Fibroblast of skin of right quadriceps (primary cell): Measurements from ENCODE around the gene RWDD1.

Experiments used
- DNase-seq: peaks from one replicate; pipeline ENCODE4 v3.0.0-alpha.2; 2013

RWDD1 gene

GRCh38 chr6:116570856-116571682 is at the start of gene RWDD1:
RWDD1 (plus strand) TSS chr6:116571504; CDS start chr6:116571583, 79 bp downstream.
- peak; percentile 100 for DNase-seq

- DNase-seq = no peak
These were observed 48.4 kb upstream of the RWDD1 start for GRCh38 chr6:116522896-116523295.

GRCh38 chr6:116524236-116524635 is 47.1 kb upstream of the RWDD1 start:
- no peak for DNase-seq

- no peak for DNase-seq
These were observed 43.2 kb upstream of the RWDD1 start for GRCh38 chr6:116528133-116528532.

GRCh38 chr6:116528780-116529179 is 42.5 kb upstream of the RWDD1 start:
- no peak for DNase-seq

GRCh38 chr6:116529466-116530290 is 41.6 kb upstream of the RWDD1 start:
- no peak for DNase-seq

GRCh38 chr6:116530436-116530835 is 40.9 kb upstream of the RWDD1 start:
- no peak for DNase-seq

GRCh38 chr6:116531675-116532570 is 39.4 kb upstream of the RWDD1 start:
- peak; percentile 63 for DNase-seq

GRCh38 chr6:116533233-116533957 is 37.9 kb upstream of the RWDD1 start:
- no peak for DNase-seq

GRCh38 chr6:116535109-116535508 is 36.2 kb upstream of the RWDD1 start:
- DNase-seq = no peak

- peak; percentile 70 for DNase-seq
These were observed 35.1 kb upstream of the RWDD1 start for GRCh38 chr6:116536216-116536621.

- DNase-seq = no peak
These were observed 28.9 kb upstream of the RWDD1 start for GRCh38 chr6:116542426-116542825.

GRCh38 chr6:116543149-116543548 is 28.2 kb upstream of the RWDD1 start:
- DNase-seq = no peak

- no peak for DNase-seq
These were observed 25.7 kb upstream of the RWDD1 start, which contains the start of gene TRAPPC3L for GRCh38 chr6:116545651-116546050. TRAPPC3L (minus strand) TSS chr6:116545684; CDS start chr6:116545514, 170 bp downstream.

GRCh38 chr6:116547358-116547757 is 23.9 kb upstream of the RWDD1 start:
- DNase-seq = no peak

GRCh38 chr6:116550796-116551195 is 20.5 kb upstream of the RWDD1 start:
- DNase-seq = no peak

GRCh38 chr6:116553451-116553850 is 17.9 kb upstream of the RWDD1 start, which contains the start of gene CALHM4:
CALHM4 (plus strand) TSS chr6:116553751; CDS start chr6:116553794, 43 bp downstream.
- no peak for DNase-seq

GRCh38 chr6:116556065-116556464 is 15.2 kb upstream of the RWDD1 start:
- DNase-seq = peak; percentile 91

GRCh38 chr6:116556814-116557415 is 14.4 kb upstream of the RWDD1 start:
- DNase-seq = no peak

GRCh38 chr6:116557893-116558292 is 13.4 kb upstream of the RWDD1 start:
- DNase-seq = peak; percentile 98

GRCh38 chr6:116560130-116560529 is 11.2 kb upstream of the RWDD1 start:
- DNase-seq = no peak
